ENCODE measurements around the gene YAP1.

Gene YAP1

DNA sequence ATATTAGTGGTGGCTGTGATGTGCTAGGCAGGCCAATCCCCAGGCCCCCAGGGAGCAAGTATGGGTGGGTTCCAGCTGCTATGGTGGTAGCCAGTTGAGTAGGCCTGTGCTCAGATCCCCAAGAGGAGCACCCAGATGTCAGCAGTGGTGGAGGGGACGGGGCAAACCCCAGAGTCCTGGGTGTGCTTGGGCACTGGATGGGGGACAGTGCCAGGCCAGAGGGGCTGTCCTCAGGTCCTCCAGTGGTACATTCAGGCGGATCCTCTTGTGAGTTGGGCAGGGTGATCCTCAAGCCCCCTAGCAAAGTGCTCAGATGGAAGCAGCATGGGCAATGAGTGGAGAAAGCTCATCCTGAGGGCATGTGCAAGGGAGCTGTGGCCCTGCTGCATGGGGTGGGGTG, 37.0 kb upstream of the YAP1 start:
- TF ChIP-seq, protein P1, sequence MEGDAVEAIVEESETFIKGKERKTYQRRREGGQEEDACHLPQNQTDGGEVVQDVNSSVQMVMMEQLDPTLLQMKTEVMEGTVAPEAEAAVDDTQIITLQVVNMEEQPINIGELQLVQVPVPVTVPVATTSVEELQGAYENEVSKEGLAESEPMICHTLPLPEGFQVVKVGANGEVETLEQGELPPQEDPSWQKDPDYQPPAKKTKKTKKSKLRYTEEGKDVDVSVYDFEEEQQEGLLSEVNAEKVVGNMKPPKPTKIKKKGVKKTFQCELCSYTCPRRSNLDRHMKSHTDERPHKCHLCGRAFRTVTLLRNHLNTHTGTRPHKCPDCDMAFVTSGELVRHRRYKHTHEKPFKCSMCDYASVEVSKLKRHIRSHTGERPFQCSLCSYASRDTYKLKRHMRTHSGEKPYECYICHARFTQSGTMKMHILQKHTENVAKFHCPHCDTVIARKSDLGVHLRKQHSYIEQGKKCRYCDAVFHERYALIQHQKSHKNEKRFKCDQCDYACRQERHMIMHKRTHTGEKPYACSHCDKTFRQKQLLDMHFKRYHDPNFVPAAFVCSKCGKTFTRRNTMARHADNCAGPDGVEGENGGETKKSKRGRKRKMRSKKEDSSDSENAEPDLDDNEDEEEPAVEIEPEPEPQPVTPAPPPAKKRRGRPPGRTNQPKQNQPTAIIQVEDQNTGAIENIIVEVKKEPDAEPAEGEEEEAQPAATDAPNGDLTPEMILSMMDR (IDR thresholded peaks at IDR 0.05; ENCODE audit: low read depth, low read length, missing control alignments): no peak
- H3K4me3 ChIP-seq (ENCODE audit: low read depth, low read length): no peak overlapping the region
- no peak for DNase-seq (ENCODE audit: low read depth)

DNA sequence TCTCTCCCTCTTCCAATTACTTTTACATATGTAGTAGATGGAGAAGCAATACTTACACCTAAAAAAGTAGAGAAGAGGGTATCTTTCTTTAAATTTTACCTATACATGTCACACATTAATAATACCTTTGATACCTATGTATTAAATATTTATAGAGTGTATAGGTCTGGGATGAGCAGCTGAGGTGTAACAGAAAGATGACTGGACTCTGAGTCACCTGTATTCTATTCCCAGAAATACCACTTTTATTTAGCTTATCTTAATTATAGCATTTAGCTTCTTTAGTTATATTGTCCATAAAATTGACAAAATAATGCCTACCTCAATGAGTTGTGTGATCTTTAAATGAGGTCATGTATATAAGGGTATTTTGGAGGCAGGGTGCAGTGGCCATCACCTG, 30.6 kb upstream of the YAP1 start:
- TF ChIP-seq, protein P1 (IDR thresholded peaks at IDR 0.05; ENCODE audit: low read depth, low read length, missing control alignments): no peak
- H3K4me3 ChIP-seq (ENCODE audit: low read depth, low read length): no peak overlapping the region
- no peak for DNase-seq (ENCODE audit: low read depth)

GRCh38 chr11:102081313-102081712, 28.9 kb upstream of the YAP1 start:
- no peak overlapping the region for H3K4me3 ChIP-seq (ENCODE audit: low read depth, low read length)
- DNase-seq (ENCODE audit: low read depth): no peak
- TF ChIP-seq, protein P1 (IDR thresholded peaks at IDR 0.05; ENCODE audit: low read depth, low read length, missing control alignments): no peak

DNA sequence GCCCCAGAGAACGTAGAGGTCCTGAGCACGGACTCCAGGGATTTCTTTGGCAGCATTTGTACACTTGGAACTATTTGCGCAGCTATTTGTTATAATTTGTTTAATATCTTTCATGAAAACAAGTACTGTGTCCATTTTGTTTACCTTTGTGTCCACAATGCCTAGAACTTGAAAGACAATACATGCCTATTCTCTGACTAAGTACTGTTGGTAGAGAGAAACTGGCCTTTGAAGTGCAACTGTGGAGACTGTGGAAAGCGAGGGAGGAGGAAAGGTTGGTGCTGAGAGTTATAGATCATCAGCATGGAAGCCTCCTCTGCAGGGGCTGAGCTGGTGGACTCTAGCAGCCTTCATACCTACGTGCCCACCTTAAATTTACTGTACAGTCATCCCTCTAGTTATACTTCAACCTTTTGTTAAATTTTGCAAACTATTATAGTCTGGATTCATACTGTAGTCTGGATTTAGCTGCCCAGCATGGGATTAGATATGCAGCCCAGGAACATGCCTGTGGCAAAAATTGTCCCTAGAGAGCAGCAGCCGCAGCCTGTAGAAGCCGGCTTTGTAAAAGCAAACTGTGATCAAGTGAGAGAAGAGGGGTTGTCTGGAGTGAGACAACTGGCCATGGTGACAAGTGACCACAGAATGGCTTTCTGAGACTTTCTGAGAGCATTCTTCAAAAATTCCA, 24.2 kb upstream of the YAP1 start:
- TF ChIP-seq, protein P1 (IDR thresholded peaks at IDR 0.05; ENCODE audit: low read depth, low read length, missing control alignments): no peak
- DNase-seq (ENCODE audit: low read depth): no peak

GRCh38 chr11:102097186-102097585, 13.1 kb upstream of the YAP1 start:
- no peak overlapping the region for H3K4me3 ChIP-seq (ENCODE audit: low read depth, low read length)
- TF ChIP-seq, protein P1 (IDR thresholded peaks at IDR 0.05; ENCODE audit: low read depth, low read length, missing control alignments): no peak
- DNase-seq (ENCODE audit: low read depth): no peak

More for the DNA sequence above, 24.2 kb upstream of the YAP1 start:
- H3K4me3 ChIP-seq (ENCODE audit: low read depth, low read length): no peak overlapping the region

- DNase-seq (ENCODE audit: low read depth): no peak
- no peak overlapping the region for H3K4me3 ChIP-seq (ENCODE audit: low read depth, low read length)
- TF ChIP-seq, protein P1 (IDR thresholded peaks at IDR 0.05; ENCODE audit: low read depth, low read length, missing control alignments): no peak
Observed at GRCh38 chr11:102099755-102100154, 10.5 kb upstream of the YAP1 start.
